Measurements from ENCODE around the gene ZDHHC14. TPM values are rescaled to one million over a fixed set of nuclear protein-coding genes. Genes with fewer than 3 reads are reported as not detected.
A peak's percentile ranks its signal among the peaks of the same experiment; 100 is the strongest.
"Not testable (repeated sequence)": the region's sequence is repeated elsewhere in the genome, so short reads cannot be mapped to it uniquely, and the experiment has no call there.

ZDHHC14 gene
- total RNA-seq, 1 donor from 2014 or later: 14.4 TPM

DNA sequence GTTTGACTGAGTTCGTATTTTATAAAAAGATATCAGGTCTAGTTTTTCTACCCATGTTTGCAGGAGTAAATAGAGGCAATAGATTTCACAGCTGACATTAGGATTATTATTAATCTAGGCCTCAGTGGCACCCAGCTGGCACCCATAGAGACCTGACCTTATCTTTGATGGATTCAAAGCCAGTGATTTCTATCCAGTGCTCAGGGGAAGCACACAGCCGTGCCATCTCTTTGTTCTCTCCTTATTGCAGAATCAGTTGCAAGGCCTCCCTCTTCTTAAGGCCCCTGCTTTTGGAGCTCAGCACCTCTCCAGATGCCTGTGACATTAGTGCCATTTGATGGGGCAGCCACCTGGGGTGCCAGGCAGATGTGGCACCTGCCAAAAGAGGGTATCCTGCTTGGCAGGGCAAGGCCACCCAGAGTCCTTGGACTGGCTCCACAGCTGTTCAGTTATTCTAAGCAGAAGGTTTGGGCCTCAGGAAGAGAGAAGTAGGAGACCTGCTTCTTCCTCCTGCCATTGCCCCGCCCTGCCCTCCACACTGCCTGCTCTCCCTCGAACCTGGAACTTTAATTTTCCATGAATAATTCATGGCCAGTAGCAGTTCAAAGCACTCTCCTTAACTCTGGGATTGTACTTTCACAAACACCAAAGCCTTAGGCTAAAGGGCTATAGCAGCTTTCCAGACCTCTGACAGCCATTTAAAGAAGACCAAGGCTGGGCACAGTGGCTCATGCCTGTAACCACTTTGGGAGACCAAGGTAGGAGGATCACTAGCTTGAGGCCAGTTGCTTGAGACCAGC, 206.3 kb downstream of the ZDHHC14 start:
- peaks cover 6% of the 10 kb centered on the region for H3K27me3 Mint-ChIP-seq (ENCODE audit: insufficient read depth)
- no peak overlapping the region for H3K4me3 Mint-ChIP-seq
- H3K36me3 Mint-ChIP-seq (ENCODE audit: low read depth): peaks cover 20% of the 10 kb centered on the region
- intact Hi-C loops (cut with micrococcal nuclease): no loop called here
- H3K9me3 Mint-ChIP-seq: peaks cover 45% of the 10 kb centered on the region
- peaks cover 6% of the 10 kb centered on the region for H3K4me1 Mint-ChIP-seq (ENCODE audit: low read depth)
- H3K27ac Mint-ChIP-seq: no peak overlapping the region
- DNase-seq (ENCODE audit: low spot score): no peak

DNA sequence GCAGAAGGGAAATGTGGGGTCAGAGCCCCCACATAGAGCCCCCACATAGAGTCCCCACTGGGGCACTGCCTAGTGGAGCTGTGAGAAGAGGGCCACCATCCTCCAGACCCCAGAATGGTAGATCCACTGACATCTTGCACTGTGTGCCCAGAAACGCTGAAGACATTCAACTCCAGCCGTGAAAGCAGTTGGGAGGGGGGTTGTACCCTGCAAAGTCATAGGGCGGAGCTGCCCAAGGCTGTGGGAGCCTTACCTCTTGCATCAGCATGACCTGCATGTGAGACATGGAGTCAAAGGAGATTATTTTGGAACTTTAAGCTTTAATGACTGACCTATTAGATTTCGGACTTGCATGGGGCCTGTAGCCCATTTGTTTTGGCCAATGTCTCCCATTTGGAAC, 209.7 kb downstream of the ZDHHC14 start:
- H3K36me3 Mint-ChIP-seq (ENCODE audit: low read depth): peaks cover 13% of the 10 kb centered on the region
- H3K9me3 Mint-ChIP-seq: peaks cover 32% of the 10 kb centered on the region
- H3K27me3 Mint-ChIP-seq (ENCODE audit: insufficient read depth); intact Hi-C loops (cut with micrococcal nuclease); H3K4me3 Mint-ChIP-seq; H3K4me1 Mint-ChIP-seq (ENCODE audit: low read depth); H3K27ac Mint-ChIP-seq; DNase-seq (ENCODE audit: low spot score): not testable (repeated sequence)

DNA sequence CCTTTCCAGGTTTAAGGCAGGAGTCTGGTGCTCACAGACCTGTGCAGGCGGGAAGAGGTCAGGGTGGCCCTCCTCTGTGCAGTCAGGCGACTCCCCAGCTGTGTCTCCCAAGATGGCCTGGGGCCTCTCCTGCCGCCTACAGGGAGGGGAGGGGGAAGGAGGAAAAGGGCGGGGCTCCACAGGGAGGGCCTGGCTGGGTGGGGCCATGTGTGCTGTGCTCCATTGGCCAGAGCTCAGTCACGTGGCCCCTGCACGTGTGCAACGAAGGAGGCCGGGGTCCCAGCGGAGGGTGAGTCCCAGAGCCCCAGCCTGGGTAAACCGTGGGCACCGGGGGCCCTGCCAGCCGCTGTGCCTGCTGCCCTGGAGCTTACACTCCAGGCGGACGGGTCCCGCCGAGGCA, 211.6 kb downstream of the ZDHHC14 start:
- H3K4me3 Mint-ChIP-seq: no peak overlapping the region
- peaks cover 32% of the 10 kb centered on the region for H3K9me3 Mint-ChIP-seq
- H3K36me3 Mint-ChIP-seq (ENCODE audit: low read depth): peaks cover 13% of the 10 kb centered on the region
- H3K27me3 Mint-ChIP-seq (ENCODE audit: insufficient read depth): no peaks in the 10 kb centered on the region
- intact Hi-C loops (cut with micrococcal nuclease): no loop called here
- no peak overlapping the region for H3K27ac Mint-ChIP-seq
- peaks cover 11% of the 10 kb centered on the region for H3K4me1 Mint-ChIP-seq (ENCODE audit: low read depth)
- DNase-seq (ENCODE audit: low spot score): no peak

GRCh38 chr6:157592980-157593379, 212.0 kb downstream of the ZDHHC14 start:
- intact Hi-C loops (cut with micrococcal nuclease): no loop called here
- no peak for DNase-seq (ENCODE audit: low spot score)
- no peak overlapping the region for H3K4me3 Mint-ChIP-seq

DNA sequence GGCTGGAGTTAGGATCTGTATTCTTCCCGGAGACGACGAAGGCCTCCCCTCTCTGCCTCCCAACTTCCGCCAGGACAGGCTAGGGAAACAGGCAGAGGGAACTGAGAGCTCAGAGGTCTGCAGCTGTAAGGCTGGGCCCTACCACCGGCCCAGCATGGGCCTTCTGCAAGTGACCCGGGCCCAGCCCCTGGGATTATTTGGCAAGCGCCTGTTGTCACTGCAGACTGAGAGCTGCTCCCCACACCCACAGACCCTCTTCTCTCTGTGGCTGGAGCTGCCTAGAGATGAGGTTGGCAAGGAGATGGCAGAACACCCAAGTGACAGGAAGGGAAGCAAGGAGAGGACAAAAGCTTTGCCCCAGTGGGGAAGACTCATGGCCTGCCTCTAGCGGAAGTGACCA, 212.6 kb downstream of the ZDHHC14 start:
- Mint-ChIP-seq H3K27ac (no peak overlapping the region), H3K27me3 (ENCODE audit: insufficient read depth) (no peaks in the 10 kb centered on the region), H3K36me3 (ENCODE audit: low read depth) (peaks cover 13% of the 10 kb centered on the region), H3K4me3 (no peak overlapping the region), H3K4me1 (ENCODE audit: low read depth) (peaks cover 17% of the 10 kb centered on the region), H3K9me3 (peaks cover 30% of the 10 kb centered on the region)
- intact Hi-C loops (cut with micrococcal nuclease): no loop called here
- no peak for DNase-seq (ENCODE audit: low spot score)

More at GRCh38 chr6:157592980-157593379, 212.0 kb downstream of the ZDHHC14 start:
- Mint-ChIP-seq H3K9me3 (peaks cover 32% of the 10 kb centered on the region), H3K27me3 (ENCODE audit: insufficient read depth) (no peaks in the 10 kb centered on the region), H3K27ac (no peak overlapping the region), H3K4me1 (ENCODE audit: low read depth) (peaks cover 15% of the 10 kb centered on the region), H3K36me3 (ENCODE audit: low read depth) (peaks cover 13% of the 10 kb centered on the region)

DNA sequence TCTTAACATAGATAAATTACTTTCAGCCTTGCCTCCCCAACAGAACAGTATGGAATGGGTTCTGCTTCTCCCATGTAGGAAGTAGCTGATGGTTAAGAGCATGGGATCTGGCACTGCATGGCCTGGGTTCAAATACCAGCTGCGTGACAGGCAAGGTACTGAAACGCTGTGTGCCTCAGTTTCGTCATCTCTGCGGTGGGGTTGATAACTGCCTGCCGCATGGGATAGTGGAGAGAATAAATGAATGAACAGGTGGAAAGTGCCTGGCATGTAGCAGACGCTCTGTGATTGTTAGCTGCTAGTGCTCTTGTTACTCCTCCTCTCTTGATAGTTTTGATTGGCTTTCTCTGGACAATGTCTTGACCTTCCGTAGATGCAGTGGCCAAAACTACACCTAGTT, 213.3 kb downstream of the ZDHHC14 start:
- no peak overlapping the region for H3K27ac Mint-ChIP-seq
- peaks cover 11% of the 10 kb centered on the region for H3K36me3 Mint-ChIP-seq (ENCODE audit: low read depth)
- H3K4me3 Mint-ChIP-seq: no peak overlapping the region
- no peaks in the 10 kb centered on the region for H3K27me3 Mint-ChIP-seq (ENCODE audit: insufficient read depth)
- DNase-seq (ENCODE audit: low spot score): no peak
- H3K9me3 Mint-ChIP-seq: peaks cover 23% of the 10 kb centered on the region
- peaks cover 17% of the 10 kb centered on the region for H3K4me1 Mint-ChIP-seq (ENCODE audit: low read depth)
- intact Hi-C loops (cut with micrococcal nuclease): no loop called here

GRCh38 chr6:157595768-157596167, 214.8 kb downstream of the ZDHHC14 start:
- no peak for DNase-seq (ENCODE audit: low spot score)
- no peaks in the 10 kb centered on the region for H3K27me3 Mint-ChIP-seq (ENCODE audit: insufficient read depth)
- H3K9me3 Mint-ChIP-seq: peaks cover 11% of the 10 kb centered on the region
- H3K4me3 Mint-ChIP-seq: no peak overlapping the region
- H3K36me3 Mint-ChIP-seq (ENCODE audit: low read depth): peaks cover 8% of the 10 kb centered on the region
- H3K4me1 Mint-ChIP-seq (ENCODE audit: low read depth): peaks cover 17% of the 10 kb centered on the region
- peak overlapping the region; percentile 11 for H3K27ac Mint-ChIP-seq
- intact Hi-C loops (cut with micrococcal nuclease): loop anchor here (2.0 to 5.0 kb wide), 4 partner anchors 71 to 273 kb away; partner anchors contain the start of genes TMEM242 and ZDHHC14

DNA sequence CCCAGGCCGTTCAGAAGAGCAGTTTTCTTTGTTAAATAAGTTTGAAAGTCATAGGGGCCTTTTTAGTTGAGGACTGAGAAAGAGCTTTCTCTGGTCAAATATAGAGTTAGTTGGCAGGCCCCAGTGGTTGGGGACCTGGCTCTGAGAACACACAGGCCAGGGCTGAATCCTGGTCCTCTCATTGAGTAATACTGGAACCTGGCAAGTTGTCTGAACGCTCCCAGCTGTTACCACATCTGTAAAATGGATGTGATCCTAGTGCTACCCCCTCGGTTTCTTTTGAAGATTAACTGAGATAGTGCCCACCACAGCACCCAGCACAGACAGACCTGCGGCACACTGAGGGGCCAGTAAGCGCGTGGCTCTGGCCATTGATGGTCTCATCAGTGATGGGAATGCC, 215.5 kb downstream of the ZDHHC14 start:
- H3K27me3 Mint-ChIP-seq (ENCODE audit: insufficient read depth): no peaks in the 10 kb centered on the region
- no peak overlapping the region for H3K4me3 Mint-ChIP-seq
- H3K9me3 Mint-ChIP-seq: peaks cover 4% of the 10 kb centered on the region
- H3K27ac Mint-ChIP-seq: no peak overlapping the region
- peaks cover 17% of the 10 kb centered on the region for H3K4me1 Mint-ChIP-seq (ENCODE audit: low read depth)
- peaks cover 6% of the 10 kb centered on the region for H3K36me3 Mint-ChIP-seq (ENCODE audit: low read depth)
- intact Hi-C loops (cut with micrococcal nuclease): loop anchor here (2.0 to 5.0 kb wide), 4 partner anchors 70 to 274 kb away; partner anchors contain the start of genes TMEM242 and ZDHHC14
- DNase-seq (ENCODE audit: low spot score): no peak

DNA sequence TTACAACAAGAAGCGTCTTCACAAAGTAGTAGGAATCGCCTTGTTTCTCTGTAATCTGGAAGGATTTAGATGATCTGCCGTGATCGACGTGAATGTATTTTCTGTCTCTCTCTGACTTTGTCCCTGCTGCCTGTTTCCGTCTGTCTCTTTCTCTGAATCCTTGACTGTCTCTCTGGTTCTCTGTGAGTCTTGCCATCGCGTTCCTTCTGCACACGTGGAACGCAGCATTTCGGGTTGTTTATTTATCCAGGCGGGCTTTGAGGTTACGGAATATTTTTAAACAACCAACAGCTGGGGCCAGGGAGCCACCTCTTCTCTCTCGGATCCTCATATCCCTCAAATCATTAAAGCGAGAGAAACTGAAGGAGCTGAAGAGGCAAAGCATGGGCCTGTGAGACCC, 215.9 kb downstream of the ZDHHC14 start:
- H3K36me3 Mint-ChIP-seq (ENCODE audit: low read depth): peaks cover 4% of the 10 kb centered on the region
- no peak for DNase-seq (ENCODE audit: low spot score)
- H3K4me3 Mint-ChIP-seq: no peak overlapping the region
- no peaks in the 10 kb centered on the region for H3K9me3 Mint-ChIP-seq
- intact Hi-C loops (cut with micrococcal nuclease): loop anchor here (1.0 to 5.0 kb wide), 5 partner anchors 70 to 283 kb away; partner anchors contain the start of genes TMEM242 and ZDHHC14
- H3K27ac Mint-ChIP-seq: no peak overlapping the region
- peaks cover 12% of the 10 kb centered on the region for H3K4me1 Mint-ChIP-seq (ENCODE audit: low read depth)
- no peaks in the 10 kb centered on the region for H3K27me3 Mint-ChIP-seq (ENCODE audit: insufficient read depth)

GRCh38 chr6:157597461-157598312, 216.7 kb downstream of the ZDHHC14 start:
- Mint-ChIP-seq H3K27ac (no peak overlapping the region), H3K4me1 (ENCODE audit: low read depth) (peaks cover 12% of the 10 kb centered on the region), H3K9me3 (no peaks in the 10 kb centered on the region), H3K4me3 (no peak overlapping the region), H3K36me3 (ENCODE audit: low read depth) (peaks cover 4% of the 10 kb centered on the region), H3K27me3 (ENCODE audit: insufficient read depth) (no peaks in the 10 kb centered on the region)
- intact Hi-C loops (cut with micrococcal nuclease): loop anchor here (1.0 to 5.0 kb wide), 5 partner anchors 69 to 283 kb away; partner anchors contain the start of genes TMEM242 and ZDHHC14
- no peak for DNase-seq (ENCODE audit: low spot score)

DNA sequence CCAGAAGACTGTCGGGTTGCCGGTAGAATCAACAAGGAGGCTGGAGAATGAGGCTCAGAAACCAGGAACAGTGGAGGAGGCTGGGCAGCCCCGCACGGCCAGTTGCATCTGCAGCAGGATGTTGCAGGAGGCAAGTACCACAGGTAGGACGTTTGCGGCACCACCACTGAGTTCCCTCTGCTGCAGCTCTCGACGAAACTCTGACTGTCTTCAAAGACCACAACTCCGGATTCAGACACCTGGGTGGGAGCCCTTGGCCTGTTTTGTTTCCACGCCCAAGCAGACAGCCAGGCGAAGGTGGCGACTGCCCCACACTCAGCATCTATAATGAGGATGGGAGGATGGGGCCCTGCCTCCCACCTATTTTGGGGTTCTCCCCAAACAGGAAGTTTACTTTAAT, 218.2 kb downstream of the ZDHHC14 start:
- intact Hi-C loops (cut with micrococcal nuclease): loop anchor here (5.0 kb wide), 1 partner anchor 232 kb away; no protein-coding TSS in a partner anchor
- DNase-seq (ENCODE audit: low spot score): no peak
- Mint-ChIP-seq H3K9me3 (no peaks in the 10 kb centered on the region), H3K27ac (no peak overlapping the region), H3K4me3 (no peak overlapping the region), H3K4me1 (ENCODE audit: low read depth) (peaks cover 12% of the 10 kb centered on the region), H3K36me3 (ENCODE audit: low read depth) (peaks cover 4% of the 10 kb centered on the region), H3K27me3 (ENCODE audit: insufficient read depth) (peaks cover 2% of the 10 kb centered on the region)

GRCh38 chr6:157600807-157601206, 219.8 kb downstream of the ZDHHC14 start:
- no peaks in the 10 kb centered on the region for H3K9me3 Mint-ChIP-seq

More at GRCh38 chr6:157600807-157601206, 219.8 kb downstream of the ZDHHC14 start:
- H3K27me3 Mint-ChIP-seq (ENCODE audit: insufficient read depth): peaks cover 2% of the 10 kb centered on the region
- no peak overlapping the region for H3K27ac Mint-ChIP-seq
- intact Hi-C loops (cut with micrococcal nuclease): no loop called here
- H3K4me3 Mint-ChIP-seq: no peak overlapping the region
- H3K4me1 Mint-ChIP-seq (ENCODE audit: low read depth): peaks cover 12% of the 10 kb centered on the region
- H3K36me3 Mint-ChIP-seq (ENCODE audit: low read depth): peaks cover 2% of the 10 kb centered on the region
- DNase-seq (ENCODE audit: low spot score): no peak

All from activated T-helper 1 cell treated with anti-CD3 and anti-CD28 coated beads, Interleukin-12 subunit alpha, Interleukin-12 subunit beta, Interleukin-2, Interleukin-4 antibody, amounts not matched to agents 30 ng/mL and 10 ng/mL and 1 ng/mL, durations not matched to agents 14 hours and 24 hours and 36 hours (primary cell).